IMR-90 (cell line): Measurements from ENCODE around the gene SUGCT. TPM values are rescaled to one million over a fixed set of nuclear protein-coding genes. Genes with fewer than 3 reads are reported as not detected.
A peak's percentile ranks its signal among the peaks of the same experiment; 100 is the strongest.

Experiments used
- ATAC-seq: fragments of 200-7000 bp; cut with Tn5 transposase; 2 replicates; pipeline ENCODE4 v1.9.1; 2020; ENCODE audit warnings: low read depth, mild to moderate bottlenecking, moderate library complexity
- BruUV-seq: library from RNA; stranded (reverse); fragments of 400-500 nt; replicated peaks from 2 replicates; lab custom pipeline; 2021; lab: Mats Ljungman, UMichigan
- CTCF ChIA-PET: fragments of 300-600 bp; formaldehyde crosslinking; extraction: SDS; loops from one replicate; lab custom pipeline; 2021; ENCODE audit warnings: antibody characterized with exemption; lab: Yijun Ruan, JAX
- POLR2A ChIA-PET: fragments of 300-600 bp; sonication (Branson Sonifier 250); formaldehyde crosslinking; loops from one replicate; lab custom pipeline; 2022; ENCODE audit warnings: antibody characterized with exemption; ENCODE audit not compliant: unreplicated experiment; lab: Charles Lee
- DNase-seq: peaks from one replicate; pipeline ENCODE4 v3.0.0; 2013
- H2AFZ ChIP-seq: replicated peaks from 2 replicates; pipeline ENCODE3; 2013; ENCODE audit warnings: low read length, mild to moderate bottlenecking; ENCODE audit not compliant: poor library complexity
- H2AK5ac ChIP-seq: 2 replicates; pipeline ENCODE4 v1.6.1; 2013; ENCODE audit warnings: low read depth, low read length, inconsistent platforms
- H2AK9ac ChIP-seq: replicated peaks from 2 replicates; pipeline ENCODE3; 2013; ENCODE audit warnings: mild to moderate bottlenecking, low read depth, low read length, moderate library complexity; ENCODE audit not compliant: poor library complexity
- H2BK120ac ChIP-seq: 2 replicates; pipeline ENCODE4 v1.6.1; 2013; ENCODE audit warnings: low read depth, low read length, inconsistent platforms
- H2BK15ac ChIP-seq: 3 replicates; pipeline ENCODE4 v1.6.1; 2013; ENCODE audit warnings: low read depth, low read length, inconsistent platforms
- H2BK20ac ChIP-seq: 2 replicates; pipeline ENCODE4 v1.6.1; 2013; ENCODE audit warnings: low read depth, mild to moderate bottlenecking, inconsistent platforms, low read length, moderate library complexity
- H2BK5ac ChIP-seq: 2 replicates; pipeline ENCODE4 v1.6.1; 2013; ENCODE audit warnings: mild to moderate bottlenecking, low read depth, low read length, inconsistent platforms; ENCODE audit not compliant: poor library complexity, severe bottlenecking
- H3K14ac ChIP-seq: replicated peaks from 2 replicates; pipeline ENCODE4 v1.6.1; 2013; ENCODE audit warnings: low read depth, low read length, inconsistent platforms
- H3K18ac ChIP-seq: 2 replicates; pipeline ENCODE4 v1.6.1; 2013; ENCODE audit warnings: low read depth, low read length, control low read depth
- H3K23ac ChIP-seq: 2 replicates; pipeline ENCODE4 v1.6.1; 2013; ENCODE audit warnings: low read depth, low read length, inconsistent platforms
- H3K27ac ChIP-seq: 2 replicates; pipeline ENCODE4 v1.5.1; 2013; ENCODE audit warnings: mild to moderate bottlenecking, control low read depth, low read length; ENCODE audit not compliant: insufficient read depth
- H3K27me3 ChIP-seq: 2 replicates; pipeline ENCODE4 v1.6.1; 2013; ENCODE audit warnings: low read length; ENCODE audit not compliant: control insufficient read depth, insufficient read depth
- H3K36me3 ChIP-seq: 2 replicates; pipeline ENCODE4 v1.6.1; 2013; ENCODE audit warnings: low read length, mixed read lengths; ENCODE audit not compliant: control insufficient read depth, insufficient read depth
- H3K4ac ChIP-seq: 2 replicates; pipeline ENCODE4 v1.6.1; 2013; ENCODE audit warnings: low read depth, low read length, inconsistent platforms
- H3K4me1 ChIP-seq: 2 replicates; pipeline ENCODE4 v1.6.1; 2013; ENCODE audit warnings: low read length, mixed read lengths; ENCODE audit not compliant: control insufficient read depth, insufficient read depth
- H3K4me2 ChIP-seq: 2 replicates; pipeline ENCODE4 v1.6.1; 2013; ENCODE audit warnings: low read depth, mild to moderate bottlenecking, control low read depth, low read length, moderate library complexity
- H3K4me3 ChIP-seq: 2 replicates; pipeline ENCODE4 v1.5.1; 2013; ENCODE audit warnings: low read depth, mild to moderate bottlenecking, control low read depth, low read length, moderate library complexity; ENCODE audit not compliant: insufficient read depth
- H3K56ac ChIP-seq: 2 replicates; pipeline ENCODE4 v1.6.1; 2013; ENCODE audit warnings: low read length, inconsistent platforms; ENCODE audit not compliant: insufficient read depth; ENCODE audit errors: extremely low read depth
- H3K79me1 ChIP-seq, 2 experiments: 2 replicates each; pipeline ENCODE4 v1.6.1; 2013; ENCODE audit warnings: low read length in 2 of 2, inconsistent platforms in 1 of 2, low read depth in 1 of 2
- H3K9ac ChIP-seq: 2 replicates; pipeline ENCODE4 v1.6.1; 2013; ENCODE audit warnings: low read depth, low read length, control low read depth
- H3K9me1 ChIP-seq: 2 replicates; pipeline ENCODE4 v1.6.1; 2013; ENCODE audit warnings: low read length, inconsistent platforms; ENCODE audit not compliant: insufficient read depth
- H3K9me3 ChIP-seq: 2 replicates; pipeline ENCODE4 v1.6.1; 2013; ENCODE audit warnings: low read length; ENCODE audit not compliant: control insufficient read depth, insufficient read depth
- H4K20me1 ChIP-seq: 2 replicates; pipeline ENCODE4 v1.6.1; 2013; ENCODE audit warnings: low read length, inconsistent platforms; ENCODE audit not compliant: insufficient read depth
- H4K5ac ChIP-seq: 2 replicates; pipeline ENCODE4 v1.6.1; 2013; ENCODE audit warnings: mild to moderate bottlenecking, low read depth, low read length, control low read depth
- H4K8ac ChIP-seq, 2 experiments: 2 replicates each; pipeline ENCODE4 v1.6.1; 2013; ENCODE audit warnings: low read depth in 2 of 2, low read length in 2 of 2, control low read depth in 1 of 2, inconsistent platforms in 1 of 2
- H4K91ac ChIP-seq: 2 replicates; pipeline ENCODE4 v1.6.1; 2013; ENCODE audit warnings: low read depth, low read length, inconsistent platforms; ENCODE audit not compliant: insufficient read depth
- BHLHE40 ChIP-seq: fragments of 150-350 bp; IDR thresholded peaks from 2 replicates; pipeline ENCODE4 v1.6.1; 2016; ENCODE audit warnings: mild to moderate bottlenecking, low read depth, low read length
- CEBPB ChIP-seq: IDR thresholded peaks from 2 replicates; pipeline ENCODE4 v1.6.1; 2012; ENCODE audit warnings: low read depth, low read length, improper control_type of control experiment
- ELK1 ChIP-seq: fragments of 150-350 bp; IDR thresholded peaks from 2 replicates; pipeline ENCODE4 v1.6.1; 2016; ENCODE audit warnings: low read depth, mild to moderate bottlenecking, low read length, moderate library complexity, borderline replicate concordance
- FOS ChIP-seq: fragments of 150-350 bp; IDR thresholded peaks from 2 replicates; pipeline ENCODE4 v1.6.1; 2016; ENCODE audit warnings: low read depth, low read length
- MXI1 ChIP-seq: IDR thresholded peaks from 2 replicates; pipeline ENCODE4 v1.6.1; 2012; ENCODE audit warnings: low read depth, mild to moderate bottlenecking, low read length, moderate library complexity, borderline replicate concordance
- NFE2L2 ChIP-seq: fragments of 150-350 bp; IDR thresholded peaks from 2 replicates; pipeline ENCODE4 v1.6.1; 2016; ENCODE audit warnings: low read depth, mild to moderate bottlenecking, low read length
- POLR2A ChIP-seq: IDR thresholded peaks from 2 replicates; pipeline ENCODE4 v1.6.1; 2012; ENCODE audit warnings: mild to moderate bottlenecking, low read depth, low read length
- RAD21 ChIP-seq: IDR thresholded peaks from 2 replicates; pipeline ENCODE4 v1.6.1; 2012; ENCODE audit warnings: low read length, improper control_type of control experiment
- RCOR1 ChIP-seq: IDR thresholded peaks from 2 replicates; pipeline ENCODE4 v1.6.1; 2012; ENCODE audit warnings: mild to moderate bottlenecking, low read length, improper control_type of control experiment; ENCODE audit not compliant: insufficient replicate concordance
- RFX5 ChIP-seq: IDR thresholded peaks from 2 replicates; pipeline ENCODE4 v1.8.0; 2012; ENCODE audit warnings: low read depth, mild to moderate bottlenecking, low read length, moderate library complexity
- SMC3 ChIP-seq: fragments of 150-350 bp; IDR thresholded peaks from 2 replicates; pipeline ENCODE4 v1.6.1; 2016; ENCODE audit warnings: low read depth, mild to moderate bottlenecking, antibody characterized with exemption, low read length, moderate library complexity
- USF2 ChIP-seq: fragments of 150-350 bp; IDR thresholded peaks from 2 replicates; pipeline ENCODE4 v1.6.1; 2017; ENCODE audit warnings: mild to moderate bottlenecking, antibody characterized with exemption, low read length, low read depth
- WGBS, 2 experiments: methylation state at CpG; one replicate each; pipeline versions ENCODE4 v1.1.5 to v1.1.7; 2013; ENCODE audit warnings: missing lambda C conversion rate in 2 of 2; ENCODE audit not compliant: insufficient read length in 1 of 2; ENCODE audit errors: extremely low coverage in 2 of 2; 5-methylcytosine and 5-hydroxymethylcytosine counted together
- dilution Hi-C: fragments of 300-500 bp; cut with HindIII; formaldehyde crosslinking; loops from one replicate; pipeline ENCODE4 v1.14.3; 2018; ENCODE audit warnings: low sequenced_read_pairs; ENCODE audit not compliant: unreplicated experiment
- in situ Hi-C: fragments of 300-500 bp; cut with MboI; formaldehyde crosslinking; loops from 3 replicates; pipeline ENCODE4 v1.14.3; 2019; ENCODE audit warnings: low sequenced_read_pairs, inconsistent platforms, mixed read lengths
- intact Hi-C: fragments of 100-400 bp; cut with micrococcal nuclease; formaldehyde crosslinking; loops from 2 replicates; pipeline ENCODE4 v1.10.0; 2022
- polyA plus RNA-seq, 3 experiments: library from polyadenylated mRNA; depleted of rRNA; stranded (reverse); fragments of >200 nt; gene quantifications; 2 replicates each; pipeline ENCODE4 v1.2.3, GENCODE V29; 2012; ENCODE audit warnings: low replicate concordance in 1 of 3
- total RNA-seq: library from RNA; depleted of rRNA; stranded (reverse); fragments of >200 nt; gene quantifications from 2 replicates; pipeline ENCODE4 v1.2.3, GENCODE V29; 2012

The SUGCT gene
- total and polyA plus RNA-seq, 2 of the 4 experiments (the other 2 are of a cell fraction): 5.9 to 8.3 TPM

- H4K91ac ChIP-seq: 0 out of 2 replicates have a peak overlapping the region, but pooled peaks have one; percentile 9
- no peak overlapping the region for H4K8ac ChIP-seq
- in situ Hi-C loops: no loop called here
- H4K5ac ChIP-seq: peak overlapping the region; percentile 14; the same call in 1 of the 2 replicates
- ATAC-seq: peak; percentile 37; the same call in 1 of the 2 replicates
- ChIA-PET CTCF (no interaction called here), POLR2A (no interaction called here)
- no peak overlapping the region for H3K9ac ChIP-seq
- H3K27me3 ChIP-seq: no peaks in the 10 kb centered on the region
- H3K9me1 ChIP-seq: no peaks in the 10 kb centered on the region
- H3K4me1 ChIP-seq: peaks cover 6% of the 10 kb centered on the region; the same call in 1 of the 2 replicates
- H3K4ac ChIP-seq: peak overlapping the region; percentile 14; the same call in 1 of the 2 replicates
- H3K23ac ChIP-seq: no peak overlapping the region
- intact Hi-C loops: no loop called here
- no peak overlapping the region for H3K27ac ChIP-seq
- no peaks in the 10 kb centered on the region for H3K9me3 ChIP-seq
- BruUV-seq: no TSS peak
- no peak overlapping the region for H2BK5ac ChIP-seq
- dilution Hi-C loops: no loop called here
- H4K20me1 ChIP-seq: no peaks in the 10 kb centered on the region
- H2BK15ac ChIP-seq: no peak overlapping the region
- no CpG with 5 or more reads among the region's 4 CpGs for WGBS, 2 experiments
- H2BK20ac ChIP-seq: no peak overlapping the region; the same call in 1 of the 2 replicates
- TF ChIP-seq CEBPB: no peak
- TF ChIP-seq FOS: no peak
- no peak for TF ChIP-seq SMC3
- TF ChIP-seq MXI1: no peak
- no peak for TF ChIP-seq NFE2L2
- no peak for TF ChIP-seq ELK1
- TF ChIP-seq BHLHE40: no peak
- TF ChIP-seq POLR2A: no peak
- TF ChIP-seq RAD21: no peak
- no peak for TF ChIP-seq RFX5
- TF ChIP-seq RCOR1: no peak
- no peak for TF ChIP-seq USF2
- peak overlapping the region; percentile 5; the same call in 1 of the 2 replicates for H3K14ac ChIP-seq
- no peak overlapping the region for H2AK5ac ChIP-seq
- peak overlapping the region; percentile 39; the same call in 1 of the 2 replicates for H3K18ac ChIP-seq
- no peaks in the 10 kb centered on the region for H3K79me1 ChIP-seq
- DNase-seq: no peak
- H3K4me3 ChIP-seq: no peak overlapping the region
- peak overlapping the region; percentile 13; the same call in 1 of the 2 replicates for H2BK120ac ChIP-seq
- H3K56ac ChIP-seq: no peak overlapping the region
- peak overlapping the region; percentile 3 for H2AFZ ChIP-seq
- H3K36me3 ChIP-seq: no peaks in the 10 kb centered on the region
- no peak overlapping the region for H2AK9ac ChIP-seq
- peak overlapping the region; percentile 18; the same call in 1 of the 2 replicates for H3K4me2 ChIP-seq
Measured at GRCh38 chr7:40463446-40463845, 328.6 kb downstream of the SUGCT start.
